ENCODE results near the gene SVIL.

- TF ChIP-seq CTCF (IDR thresholded peaks at IDR 0.05) (no peak), POLR2A (IDR thresholded peaks at IDR 0.05) (no peak)
These were observed 14.2 kb upstream of the SVIL start for GRCh38 chr10:29648983-29649268.
